Loucy (cell line): ENCODE data around the gene RPS28.
"Not testable (repeated sequence)": the region's sequence is repeated elsewhere in the genome, so short reads cannot be mapped to it uniquely, and the experiment has no call there.

Experiments
- H2AFZ ChIP-seq: fragments of 200-600 bp; sonication (generic); 2 replicates; pipeline ENCODE4 v1.6.0; 2016; ENCODE audit warnings: antibody characterized with exemption, mild to moderate bottlenecking, low read length, moderate library complexity
- H3F3A ChIP-seq: fragments of 200-600 bp; 2 replicates; pipeline ENCODE4 v1.6.0; 2016; ENCODE audit warnings: antibody characterized with exemption, low read depth, mild to moderate bottlenecking
- H3K27me3 ChIP-seq: fragments of 200-600 bp; sonication (generic); 2 replicates; pipeline ENCODE4 v1.6.1; 2014; ENCODE audit warnings: low read length, mild to moderate bottlenecking; ENCODE audit not compliant: insufficient read depth, poor library complexity, severe bottlenecking
- H3K36me3 ChIP-seq: fragments of 200-600 bp; sonication (generic); 2 replicates; pipeline ENCODE4 v1.6.1; 2016; ENCODE audit warnings: low read length; ENCODE audit not compliant: insufficient read depth
- H3K4me1 ChIP-seq: fragments of 200-600 bp; sonication (generic); 2 replicates; pipeline ENCODE4 v1.5.1; 2014; ENCODE audit warnings: low read length, mild to moderate bottlenecking; ENCODE audit not compliant: insufficient read depth, poor library complexity, severe bottlenecking
- H3K4me2 ChIP-seq: fragments of 200-600 bp; sonication (generic); 2 replicates; pipeline ENCODE4 v1.6.0; 2014; ENCODE audit warnings: antibody characterized with exemption, low read length, low read depth, mild to moderate bottlenecking; ENCODE audit not compliant: poor library complexity, severe bottlenecking
- H3K4me3 ChIP-seq: fragments of 200-600 bp; sonication (generic); 2 replicates; pipeline ENCODE4 v1.5.1; 2014; ENCODE audit warnings: low read length, mild to moderate bottlenecking, mixed read lengths; ENCODE audit not compliant: poor library complexity, severe bottlenecking
- H3K79me2 ChIP-seq: fragments of 200-600 bp; sonication (generic); 2 replicates; pipeline ENCODE4 v1.6.1; 2014; ENCODE audit warnings: low read length; ENCODE audit not compliant: insufficient read depth
- H3K9ac ChIP-seq: fragments of 200-600 bp; sonication (generic); 2 replicates; pipeline ENCODE4 v1.6.0; 2014; ENCODE audit warnings: mild to moderate bottlenecking, low read depth, low read length, moderate library complexity; ENCODE audit not compliant: poor library complexity, severe bottlenecking
- H3K9me2 ChIP-seq: fragments of 200-600 bp; sonication (generic); replicated peaks from 2 replicates; pipeline ENCODE4 v1.6.1; 2016; ENCODE audit warnings: low read depth, low read length, mixed read lengths
- H3K9me3 ChIP-seq: fragments of 200-600 bp; sonication (generic); 2 replicates; pipeline ENCODE4 v1.6.1; 2014; ENCODE audit warnings: mild to moderate bottlenecking, antibody characterized with exemption, low read length, low read depth; ENCODE audit not compliant: insufficient read depth
- H4K20me1 ChIP-seq: fragments of 200-600 bp; sonication (generic); 2 replicates; pipeline ENCODE4 v1.6.0; 2014; ENCODE audit warnings: antibody characterized with exemption, low read length, mild to moderate bottlenecking; ENCODE audit not compliant: insufficient read depth, poor library complexity, severe bottlenecking
- CTCF ChIP-seq: fragments of 200-600 bp; sonication (generic); conservative IDR thresholded peaks from 2 replicates; pipeline ENCODE4 v1.5.1; 2014; ENCODE audit warnings: mild to moderate bottlenecking, antibody characterized with exemption, low read length
- EZH2phosphoT487 ChIP-seq: fragments of 200-600 bp; IDR thresholded peaks from 2 replicates; pipeline ENCODE4 v1.6.1; 2018; ENCODE audit warnings: antibody characterized with exemption, mild to moderate bottlenecking, moderate library complexity, borderline replicate concordance

RPS28 gene

GRCh38 chr19:8342684-8343482 lies 21.6 kb downstream of the RPS28 start, which contains the start of gene KANK3:
KANK3 (minus strand) TSS chr19:8343262; CDS start chr19:8337828, 5,434 bp downstream.
- H3K9me2 ChIP-seq: no peaks in the 10 kb centered on the region
- H3K4me1 ChIP-seq: peaks cover 4% of the 10 kb centered on the region
- peak within 1 kb of the TSS; percentile 57 for H3K4me2 ChIP-seq
- no peaks in the 10 kb centered on the region for H3F3A ChIP-seq
- no peak for TF ChIP-seq EZH2phosphoT487
- no peak for TF ChIP-seq CTCF
- H4K20me1 ChIP-seq: no peaks in the 10 kb centered on the region
- H3K79me2 ChIP-seq: no peaks in the 10 kb centered on the region
- no peak within 1 kb of the TSS for H3K9ac ChIP-seq
- H3K9me3 ChIP-seq: no peaks in the 10 kb centered on the region
- H3K27me3 ChIP-seq: no peaks in the 10 kb centered on the region
- H2AFZ ChIP-seq: peak within 1 kb of the TSS; percentile 74
- no peaks in the 10 kb centered on the region for H3K36me3 ChIP-seq
- peak within 1 kb of the TSS; percentile 68 for H3K4me3 ChIP-seq

GRCh38 chr19:8343483-8343844 lies 22.2 kb downstream of the RPS28 start:
- H3K27me3 ChIP-seq: no peaks in the 10 kb centered on the region
- H2AFZ ChIP-seq: peak overlapping the region; percentile 18; the same call in 1 of the 2 replicates

GRCh38 chr19:8349629-8350372 lies 28.5 kb downstream of the RPS28 start:
- not testable (repeated sequence) for H3K4me3 ChIP-seq, H3K4me2 ChIP-seq, H3K9me2 ChIP-seq, H3F3A ChIP-seq, H2AFZ ChIP-seq, H3K79me2 ChIP-seq, H3K36me3 ChIP-seq, H3K27me3 ChIP-seq, H4K20me1 ChIP-seq, H3K4me1 ChIP-seq, H3K9me3 ChIP-seq, H3K9ac ChIP-seq

More at GRCh38 chr19:8343483-8343844, 22.2 kb downstream of the RPS28 start:
- H3K79me2 ChIP-seq: no peaks in the 10 kb centered on the region
- TF ChIP-seq EZH2phosphoT487 (no peak), CTCF (no peak)
- H3F3A ChIP-seq: no peaks in the 10 kb centered on the region
- H3K9me3 ChIP-seq: no peaks in the 10 kb centered on the region
- no peak overlapping the region for H3K9ac ChIP-seq
- H4K20me1 ChIP-seq: no peaks in the 10 kb centered on the region
- H3K4me2 ChIP-seq: peak overlapping the region; percentile 57
- H3K4me1 ChIP-seq: peaks cover 4% of the 10 kb centered on the region
- no peaks in the 10 kb centered on the region for H3K36me3 ChIP-seq
- H3K9me2 ChIP-seq: no peaks in the 10 kb centered on the region
- H3K4me3 ChIP-seq: no peak overlapping the region
